Calu3 (cell line): ENCODE data around the gene EGFR. TPM values are rescaled to one million over a fixed set of nuclear protein-coding genes. Genes with fewer than 3 reads are reported as not detected.

Experiments used
- BruUV-seq: library from RNA; stranded (reverse); fragments of 400-500 nt; replicated peaks from 2 replicates; lab custom pipeline; 2021; lab: Mats Ljungman, UMichigan
- CTCF ChIA-PET: fragments of 300-600 bp; sonication (Branson Sonifier 250); formaldehyde crosslinking; loops from one replicate; lab custom pipeline; 2022; ENCODE audit warnings: antibody characterized with exemption; lab: Charles Lee
- DNase-seq: peaks from one replicate; pipeline ENCODE4 v3.0.0; 2022
- H3K27ac Mint-ChIP-seq: one replicate; pipeline ENCODE4 v1.8.0; 2022; ENCODE audit warnings: mixed read lengths; ENCODE audit not compliant: unreplicated experiment
- H3K27me3 Mint-ChIP-seq: one replicate; pipeline ENCODE4 v1.8.0; 2022; ENCODE audit warnings: mixed read lengths; ENCODE audit not compliant: unreplicated experiment
- H3K36me3 Mint-ChIP-seq: one replicate; pipeline ENCODE4 v1.8.0; 2022; ENCODE audit warnings: mild to moderate bottlenecking, moderate library complexity, mixed read lengths; ENCODE audit not compliant: insufficient read depth, unreplicated experiment
- H3K4me1 Mint-ChIP-seq: one replicate; pipeline ENCODE4 v1.8.0; 2022; ENCODE audit warnings: mild to moderate bottlenecking, low read depth, mixed read lengths; ENCODE audit not compliant: unreplicated experiment
- H3K4me3 Mint-ChIP-seq: one replicate; pipeline ENCODE4 v1.8.0; 2022; ENCODE audit warnings: mild to moderate bottlenecking, low read depth, moderate library complexity, mixed read lengths; ENCODE audit not compliant: unreplicated experiment
- H3K9me3 Mint-ChIP-seq: one replicate; pipeline ENCODE4 v1.8.0; 2022; ENCODE audit warnings: low read depth, mixed read lengths; ENCODE audit not compliant: unreplicated experiment
- intact Hi-C: fragments of 100-400 bp; cut with micrococcal nuclease; formaldehyde crosslinking; loops from one replicate; pipeline ENCODE4 v1.10.0; 2022; ENCODE audit not compliant: unreplicated experiment
- total RNA-seq: library from RNA; stranded (reverse); gene quantifications from 2 replicates; pipeline ENCODE4 v1.2.3, GENCODE V29; 2022
- TF ChIP-seq, protein P1 (sequence below): fragments of 200-600 bp; IDR thresholded peaks from one replicate; pipeline ENCODE4 v1.8.0; 2022; ENCODE audit warnings: antibody characterized with exemption; ENCODE audit not compliant: unreplicated experiment

EGFR gene
- total RNA-seq, 1 experiment from 2014 or later: 87.4 TPM

GRCh38 chr7:55173671-55174070, 154.9 kb downstream of the EGFR start:
- TF ChIP-seq, protein P1, sequence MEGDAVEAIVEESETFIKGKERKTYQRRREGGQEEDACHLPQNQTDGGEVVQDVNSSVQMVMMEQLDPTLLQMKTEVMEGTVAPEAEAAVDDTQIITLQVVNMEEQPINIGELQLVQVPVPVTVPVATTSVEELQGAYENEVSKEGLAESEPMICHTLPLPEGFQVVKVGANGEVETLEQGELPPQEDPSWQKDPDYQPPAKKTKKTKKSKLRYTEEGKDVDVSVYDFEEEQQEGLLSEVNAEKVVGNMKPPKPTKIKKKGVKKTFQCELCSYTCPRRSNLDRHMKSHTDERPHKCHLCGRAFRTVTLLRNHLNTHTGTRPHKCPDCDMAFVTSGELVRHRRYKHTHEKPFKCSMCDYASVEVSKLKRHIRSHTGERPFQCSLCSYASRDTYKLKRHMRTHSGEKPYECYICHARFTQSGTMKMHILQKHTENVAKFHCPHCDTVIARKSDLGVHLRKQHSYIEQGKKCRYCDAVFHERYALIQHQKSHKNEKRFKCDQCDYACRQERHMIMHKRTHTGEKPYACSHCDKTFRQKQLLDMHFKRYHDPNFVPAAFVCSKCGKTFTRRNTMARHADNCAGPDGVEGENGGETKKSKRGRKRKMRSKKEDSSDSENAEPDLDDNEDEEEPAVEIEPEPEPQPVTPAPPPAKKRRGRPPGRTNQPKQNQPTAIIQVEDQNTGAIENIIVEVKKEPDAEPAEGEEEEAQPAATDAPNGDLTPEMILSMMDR: no peak
- H3K36me3 Mint-ChIP-seq: peaks cover 19% of the 10 kb centered on the region
- DNase-seq: peak; percentile 18

DNA sequence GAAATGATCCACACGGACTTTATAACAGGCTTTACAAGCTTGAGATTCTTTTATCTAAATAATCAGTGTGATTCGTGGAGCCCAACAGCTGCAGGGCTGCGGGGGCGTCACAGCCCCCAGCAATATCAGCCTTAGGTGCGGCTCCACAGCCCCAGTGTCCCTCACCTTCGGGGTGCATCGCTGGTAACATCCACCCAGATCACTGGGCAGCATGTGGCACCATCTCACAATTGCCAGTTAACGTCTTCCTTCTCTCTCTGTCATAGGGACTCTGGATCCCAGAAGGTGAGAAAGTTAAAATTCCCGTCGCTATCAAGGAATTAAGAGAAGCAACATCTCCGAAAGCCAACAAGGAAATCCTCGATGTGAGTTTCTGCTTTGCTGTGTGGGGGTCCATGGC, 155.6 kb downstream of the EGFR start:
- DNase-seq: no peak
- H3K4me3 Mint-ChIP-seq: no peak overlapping the region
- CTCF ChIA-PET: no interaction called here
- no peaks in the 10 kb centered on the region for H3K27me3 Mint-ChIP-seq
- no peaks in the 10 kb centered on the region for H3K4me1 Mint-ChIP-seq
- peaks cover 18% of the 10 kb centered on the region for H3K36me3 Mint-ChIP-seq
- TF ChIP-seq, protein P1: no peak
- BruUV-seq: no TSS peak
- intact Hi-C loops: no loop called here
- H3K27ac Mint-ChIP-seq: no peak overlapping the region
- H3K9me3 Mint-ChIP-seq: no peaks in the 10 kb centered on the region

More at GRCh38 chr7:55173671-55174070, 154.9 kb downstream of the EGFR start:
- no peaks in the 10 kb centered on the region for H3K27me3 Mint-ChIP-seq
- no peak overlapping the region for H3K27ac Mint-ChIP-seq
- CTCF ChIA-PET: no interaction called here
- H3K4me3 Mint-ChIP-seq: no peak overlapping the region
- no TSS peak for BruUV-seq
- H3K9me3 Mint-ChIP-seq: no peaks in the 10 kb centered on the region
- no peaks in the 10 kb centered on the region for H3K4me1 Mint-ChIP-seq
- intact Hi-C loops: no loop called here

DNA sequence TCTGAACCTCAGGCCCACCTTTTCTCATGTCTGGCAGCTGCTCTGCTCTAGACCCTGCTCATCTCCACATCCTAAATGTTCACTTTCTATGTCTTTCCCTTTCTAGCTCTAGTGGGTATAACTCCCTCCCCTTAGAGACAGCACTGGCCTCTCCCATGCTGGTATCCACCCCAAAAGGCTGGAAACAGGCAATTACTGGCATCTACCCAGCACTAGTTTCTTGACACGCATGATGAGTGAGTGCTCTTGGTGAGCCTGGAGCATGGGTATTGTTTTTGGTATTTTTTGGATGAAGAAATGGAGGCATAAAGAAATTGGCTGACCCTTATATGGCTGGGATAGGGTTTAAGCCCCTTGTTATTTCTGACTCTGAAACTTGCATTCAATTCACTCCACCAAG, 156.0 kb downstream of the EGFR start:
- Mint-ChIP-seq H3K27me3 (no peaks in the 10 kb centered on the region), H3K4me1 (no peaks in the 10 kb centered on the region), H3K27ac (no peak overlapping the region), H3K9me3 (no peaks in the 10 kb centered on the region), H3K36me3 (peaks cover 14% of the 10 kb centered on the region), H3K4me3 (no peak overlapping the region)
- intact Hi-C loops: no loop called here
- DNase-seq: no peak
- BruUV-seq: no TSS peak
- TF ChIP-seq, protein P1: no peak
- CTCF ChIA-PET: no interaction called here

DNA sequence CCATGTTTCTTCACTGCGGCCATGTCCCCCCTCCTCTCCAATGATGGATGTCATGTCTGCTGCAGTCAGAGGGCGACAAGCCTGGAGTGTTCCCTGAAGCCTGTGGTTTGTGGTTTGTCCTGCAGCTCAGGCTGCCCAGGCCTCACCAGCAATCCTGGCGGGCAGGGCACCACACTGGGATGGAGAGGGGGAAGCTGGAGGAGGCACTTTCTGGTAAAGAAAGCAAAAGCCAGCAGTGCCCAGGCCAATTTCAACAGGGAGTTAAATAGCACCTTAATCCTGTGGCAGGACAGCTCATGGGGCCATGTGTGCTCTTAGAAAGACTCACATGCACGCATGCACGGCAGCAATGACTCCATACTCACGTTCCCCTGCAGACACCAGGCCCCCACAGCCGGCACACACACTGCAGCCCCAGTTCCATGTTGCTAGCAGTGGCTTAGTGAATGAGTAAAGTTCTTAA, 158.3 kb downstream of the EGFR start:
- Mint-ChIP-seq H3K36me3 (peaks cover 17% of the 10 kb centered on the region), H3K27me3 (no peaks in the 10 kb centered on the region), H3K27ac (no peak overlapping the region), H3K9me3 (no peaks in the 10 kb centered on the region), H3K4me1 (no peaks in the 10 kb centered on the region), H3K4me3 (no peak overlapping the region)
- no peak for DNase-seq
- intact Hi-C loops: no loop called here
- BruUV-seq: no TSS peak
- CTCF ChIA-PET: interaction anchor here (0.6 to 1.4 kb wide), 2 partner anchors 78 to 319 kb away, joined by 3 to 4 read pairs; no protein-coding TSS in a partner anchor
- TF ChIP-seq, protein P1: no peak
